HepG2 (cell line): ENCODE data around the gene TBC1D16. TPM values are rescaled to one million over a fixed set of nuclear protein-coding genes. Genes with fewer than 3 reads are reported as not detected.

Experiments
- ARNT2 ChIP-seq: sonication (generic); formaldehyde crosslinking; IDR thresholded peaks from 2 replicates; pipeline ENCODE4 v1.8.0; 2022; ENCODE audit warnings: mild to moderate bottlenecking, low read depth, missing genetic modification reagents, moderate library complexity
- GFI1 ChIP-seq: sonication (generic); formaldehyde crosslinking; IDR thresholded peaks from 2 replicates; pipeline ENCODE4 v1.5.0; 2020; ENCODE audit warnings: missing genetic modification reagents, mild to moderate bottlenecking, borderline replicate concordance
- HES4 ChIP-seq: sonication (generic); formaldehyde crosslinking; IDR thresholded peaks from 2 replicates; pipeline ENCODE4 v1.9.0; 2021; ENCODE audit warnings: mild to moderate bottlenecking, missing genetic modification reagents, borderline replicate concordance
- MTA1 ChIP-seq: sonication (generic); formaldehyde crosslinking; IDR thresholded peaks from 2 replicates; pipeline ENCODE4 v1.4.0; 2020; ENCODE audit warnings: missing genetic modification reagents, mild to moderate bottlenecking, borderline replicate concordance
- RARA ChIP-seq: IDR thresholded peaks from 2 replicates; pipeline ENCODE4 v1.6.1; 2016; ENCODE audit warnings: missing genetic modification reagents, missing compliant biosample characterization
- RELA ChIP-seq: sonication (generic); formaldehyde crosslinking; IDR thresholded peaks from 2 replicates; pipeline ENCODE4 v1.4.0; 2020; ENCODE audit warnings: missing genetic modification reagents
- ZFX ChIP-seq: sonication (generic); formaldehyde crosslinking; IDR thresholded peaks from 2 replicates; pipeline ENCODE4 v1.4.0; 2020; ENCODE audit warnings: mild to moderate bottlenecking, low read depth, missing genetic modification reagents, moderate library complexity
- ZNF441 ChIP-seq: sonication (generic); formaldehyde crosslinking; IDR thresholded peaks from 2 replicates; pipeline ENCODE4 v1.7.0; 2021; ENCODE audit warnings: missing genetic modification reagents, borderline replicate concordance
- ZNF891 ChIP-seq: sonication (generic); formaldehyde crosslinking; IDR thresholded peaks from 2 replicates; pipeline ENCODE4 v1.5.0; 2020; ENCODE audit warnings: mild to moderate bottlenecking, missing genetic modification reagents
- polyA plus RNA-seq, 8 experiments: library from polyadenylated mRNA; depleted of rRNA in 3 of 8; stranded (reverse) in 7 of 8; unstranded in 1 of 8; fragments of >200 nt; fragmentation: Illumina TruSeq in 4 of 8; extraction: Trizol in 4 of 8; gene quantifications; 2 replicates each; pipeline versions ENCODE4 v1.2.1 to v1.2.3, GENCODE V29; 2011 to 2016; ENCODE audit warnings: low read depth in 4 of 8, missing spikeins in 1 of 8, mixed read lengths in 1 of 8; ENCODE audit not compliant: insufficient read depth in 1 of 8
- total RNA-seq, 5 experiments: library from RNA; depleted of rRNA; stranded (reverse); fragments of >200 nt; fragmentation: Illumina TruSeq; extraction: Trizol; gene quantifications; 2 replicates each; pipeline ENCODE4 v1.2.3, GENCODE V29; 2016; ENCODE audit warnings: low read depth in 1 of 5
- TF ChIP-seq, protein P1 (sequence below): sonication (generic); formaldehyde crosslinking; IDR thresholded peaks from 2 replicates; pipeline ENCODE4 v1.5.1; 2020; ENCODE audit warnings: mild to moderate bottlenecking, missing genetic modification reagents, moderate library complexity
- TF ChIP-seq, protein P2 (sequence below): sonication (generic); formaldehyde crosslinking; IDR thresholded peaks from 2 replicates; pipeline ENCODE4 v1.5.1; 2020; ENCODE audit warnings: missing genetic modification reagents, mild to moderate bottlenecking, borderline replicate concordance
- TF ChIP-seq, protein P3 (sequence below): sonication (generic); formaldehyde crosslinking; conservative IDR thresholded peaks from 2 replicates; pipeline ENCODE4 v1.5.0; 2020; ENCODE audit warnings: missing genetic modification reagents

Gene TBC1D16
- total and polyA plus RNA-seq, 2 of the 13 experiments (the other 11 are each of a cell fraction or from before 2014, with no cell fraction given), result 14.9 to 24.9 TPM

DNA sequence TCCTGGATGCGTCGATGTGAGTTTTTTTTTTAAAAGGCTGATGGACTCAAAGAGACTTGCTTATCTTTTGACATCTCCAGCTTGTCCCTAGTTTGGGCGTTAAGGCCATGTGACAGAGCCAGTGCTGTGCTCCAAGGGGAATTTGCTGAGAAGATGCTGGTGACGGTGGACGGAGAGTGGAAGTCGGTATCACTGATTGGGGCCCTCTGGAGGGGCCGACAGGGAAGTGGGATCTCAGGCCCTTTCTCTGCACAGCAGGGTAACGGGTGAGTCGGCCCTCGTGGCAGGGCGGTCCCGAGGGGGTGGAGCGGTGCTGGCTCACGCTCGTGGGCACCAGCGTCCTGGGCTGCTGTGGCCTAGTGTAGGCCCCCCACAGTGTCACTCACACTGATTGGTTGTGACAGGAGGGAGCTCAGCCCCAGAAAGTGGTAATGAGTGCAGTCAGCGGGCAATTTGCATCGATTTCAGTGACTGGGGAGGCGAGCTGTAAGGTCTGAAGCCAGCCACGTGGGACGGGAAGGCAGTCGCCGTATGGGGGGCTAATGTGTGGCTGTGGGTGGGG, 91.3 kb downstream of the TBC1D16 start (continued):
- TF ChIP-seq, protein P1, sequence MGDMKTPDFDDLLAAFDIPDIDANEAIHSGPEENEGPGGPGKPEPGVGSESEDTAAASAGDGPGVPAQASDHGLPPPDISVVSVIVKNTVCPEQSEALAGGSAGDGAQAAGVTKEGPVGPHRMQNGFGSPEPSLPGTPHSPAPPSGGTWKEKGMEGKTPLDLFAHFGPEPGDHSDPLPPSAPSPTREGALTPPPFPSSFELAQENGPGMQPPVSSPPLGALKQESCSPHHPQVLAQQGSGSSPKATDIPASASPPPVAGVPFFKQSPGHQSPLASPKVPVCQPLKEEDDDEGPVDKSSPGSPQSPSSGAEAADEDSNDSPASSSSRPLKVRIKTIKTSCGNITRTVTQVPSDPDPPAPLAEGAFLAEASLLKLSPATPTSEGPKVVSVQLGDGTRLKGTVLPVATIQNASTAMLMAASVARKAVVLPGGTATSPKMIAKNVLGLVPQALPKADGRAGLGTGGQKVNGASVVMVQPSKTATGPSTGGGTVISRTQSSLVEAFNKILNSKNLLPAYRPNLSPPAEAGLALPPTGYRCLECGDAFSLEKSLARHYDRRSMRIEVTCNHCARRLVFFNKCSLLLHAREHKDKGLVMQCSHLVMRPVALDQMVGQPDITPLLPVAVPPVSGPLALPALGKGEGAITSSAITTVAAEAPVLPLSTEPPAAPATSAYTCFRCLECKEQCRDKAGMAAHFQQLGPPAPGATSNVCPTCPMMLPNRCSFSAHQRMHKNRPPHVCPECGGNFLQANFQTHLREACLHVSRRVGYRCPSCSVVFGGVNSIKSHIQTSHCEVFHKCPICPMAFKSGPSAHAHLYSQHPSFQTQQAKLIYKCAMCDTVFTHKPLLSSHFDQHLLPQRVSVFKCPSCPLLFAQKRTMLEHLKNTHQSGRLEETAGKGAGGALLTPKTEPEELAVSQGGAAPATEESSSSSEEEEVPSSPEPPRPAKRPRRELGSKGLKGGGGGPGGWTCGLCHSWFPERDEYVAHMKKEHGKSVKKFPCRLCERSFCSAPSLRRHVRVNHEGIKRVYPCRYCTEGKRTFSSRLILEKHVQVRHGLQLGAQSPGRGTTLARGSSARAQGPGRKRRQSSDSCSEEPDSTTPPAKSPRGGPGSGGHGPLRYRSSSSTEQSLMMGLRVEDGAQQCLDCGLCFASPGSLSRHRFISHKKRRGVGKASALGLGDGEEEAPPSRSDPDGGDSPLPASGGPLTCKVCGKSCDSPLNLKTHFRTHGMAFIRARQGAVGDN, result peak; percentile 11; the same call in 1 of the 2 replicates
- no peak for TF ChIP-seq RELA (CRISPR knock-in tag)
- no peak for TF ChIP-seq ARNT2 (CRISPR knock-in tag)
- no peak for TF ChIP-seq HES4 (CRISPR knock-in tag)
- TF ChIP-seq GFI1 (CRISPR knock-in tag), result no peak
- no peak for TF ChIP-seq ZNF891 (CRISPR knock-in tag)
- TF ChIP-seq RARA (CRISPR knock-in tag), result no peak
- no peak for TF ChIP-seq ZFX
- TF ChIP-seq ZNF441 (CRISPR knock-in tag), result no peak
- TF ChIP-seq MTA1, result 0 out of 2 replicates have a peak, but pooled peaks have one; percentile 4
- TF ChIP-seq, protein P2, sequence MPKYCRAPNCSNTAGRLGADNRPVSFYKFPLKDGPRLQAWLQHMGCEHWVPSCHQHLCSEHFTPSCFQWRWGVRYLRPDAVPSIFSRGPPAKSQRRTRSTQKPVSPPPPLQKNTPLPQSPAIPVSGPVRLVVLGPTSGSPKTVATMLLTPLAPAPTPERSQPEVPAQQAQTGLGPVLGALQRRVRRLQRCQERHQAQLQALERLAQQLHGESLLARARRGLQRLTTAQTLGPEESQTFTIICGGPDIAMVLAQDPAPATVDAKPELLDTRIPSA (CRISPR knock-in tag), result no peak
- TF ChIP-seq, protein P3, sequence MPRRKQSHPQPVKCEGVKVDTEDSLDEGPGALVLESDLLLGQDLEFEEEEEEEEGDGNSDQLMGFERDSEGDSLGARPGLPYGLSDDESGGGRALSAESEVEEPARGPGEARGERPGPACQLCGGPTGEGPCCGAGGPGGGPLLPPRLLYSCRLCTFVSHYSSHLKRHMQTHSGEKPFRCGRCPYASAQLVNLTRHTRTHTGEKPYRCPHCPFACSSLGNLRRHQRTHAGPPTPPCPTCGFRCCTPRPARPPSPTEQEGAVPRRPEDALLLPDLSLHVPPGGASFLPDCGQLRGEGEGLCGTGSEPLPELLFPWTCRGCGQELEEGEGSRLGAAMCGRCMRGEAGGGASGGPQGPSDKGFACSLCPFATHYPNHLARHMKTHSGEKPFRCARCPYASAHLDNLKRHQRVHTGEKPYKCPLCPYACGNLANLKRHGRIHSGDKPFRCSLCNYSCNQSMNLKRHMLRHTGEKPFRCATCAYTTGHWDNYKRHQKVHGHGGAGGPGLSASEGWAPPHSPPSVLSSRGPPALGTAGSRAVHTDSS (CRISPR knock-in tag), result no peak
